Epidermal melanocyte (primary cell): Measurements from ENCODE around the gene GSE1.

ENCODE experiments used
- DNase-seq: peaks from one replicate; pipeline ENCODE4 v3.0.0; 2011; ENCODE audit warnings: low spot score; ENCODE audit not compliant: insufficient read length

The GSE1 gene

GRCh38 chr16:85631802-85632393, 18.8 kb downstream of the GSE1 start:
- no peak for DNase-seq

- DNase-seq: no peak
Measured at GRCh38 chr16:85632709-85633437, 19.8 kb downstream of the GSE1 start.

GRCh38 chr16:85633438-85633743, 20.3 kb downstream of the GSE1 start:
- DNase-seq: no peak

- DNase-seq: no peak
Measured at GRCh38 chr16:85633888-85634287, 20.8 kb downstream of the GSE1 start.

- DNase-seq: no peak
Measured at GRCh38 chr16:85634747-85635544, 21.8 kb downstream of the GSE1 start.

- DNase-seq: no peak
Measured at GRCh38 chr16:85635545-85636140, 22.5 kb downstream of the GSE1 start.

GRCh38 chr16:85636234-85636812, 23.2 kb downstream of the GSE1 start:
- no peak for DNase-seq

- DNase-seq: no peak
Measured at GRCh38 chr16:85637061-85637807, 24.1 kb downstream of the GSE1 start.

GRCh38 chr16:85637808-85638647, 24.9 kb downstream of the GSE1 start:
- peak; percentile 36 for DNase-seq

GRCh38 chr16:85638695-85639409, 25.7 kb downstream of the GSE1 start:
- DNase-seq: no peak

- peak; percentile 43 for DNase-seq
Measured at GRCh38 chr16:85639529-85640253, 26.6 kb downstream of the GSE1 start.

- no peak for DNase-seq
Measured at GRCh38 chr16:85640254-85640558, 27.1 kb downstream of the GSE1 start.

- DNase-seq: no peak
Measured at GRCh38 chr16:85640585-85640984, 27.5 kb downstream of the GSE1 start.

- no peak for DNase-seq
Measured at GRCh38 chr16:85641305-85641704, 28.2 kb downstream of the GSE1 start.

GRCh38 chr16:85641776-85642176, 28.7 kb downstream of the GSE1 start:
- DNase-seq: no peak

- DNase-seq: no peak
Measured at GRCh38 chr16:85642762-85643358, 29.7 kb downstream of the GSE1 start.

GRCh38 chr16:85643631-85644030, 30.5 kb downstream of the GSE1 start:
- no peak for DNase-seq

- no peak for DNase-seq
Measured at GRCh38 chr16:85644093-85644712, 31.1 kb downstream of the GSE1 start.
